ENCODE data around the gene TAF1D. TPM values are rescaled to one million over a fixed set of nuclear protein-coding genes. Genes with fewer than 3 reads are reported as not detected.

Gene TAF1D
- total and polyA plus RNA-seq, 2 donors (not counting 3 experiments of a cell fraction or from before 2014, with no cell fraction given): 60.7 to 181 TPM

GRCh38 chr11:93727985-93728791, 13.1 kb downstream of the TAF1D start:
- Histone ChIP-seq H3K4me2 (ENCODE audit: insufficient read depth, low read length) (no peak overlapping the region), H3K36me3 (ENCODE audit: control insufficient read depth in 2 of 2, extremely low read depth in 1 of 2, insufficient read depth in 2 of 2, low read length in 2 of 2) (peaks cover 16 to 58% of the 10 kb centered on the region in 2 experiments), H3K27ac (ENCODE audit: insufficient read depth, low read depth, low read length) (no peak overlapping the region), H3K9me1 (replicated peaks; ENCODE audit: control insufficient read depth, extremely low read depth, insufficient read depth, low read length) (no peaks in the 10 kb centered on the region), H3K27me3 (ENCODE audit: control insufficient read depth in 2 of 2, insufficient read depth in 2 of 2, low read length in 2 of 2) (no peaks in the 10 kb centered on the region), H3K4me3 (replicated peaks in 1 of 3; ENCODE audit: insufficient read depth in 1 of 3, low read depth in 1 of 3, low read length in 3 of 3) (no peak overlapping the region), H3K79me2 (ENCODE audit: control insufficient read depth, insufficient read depth, low read length) (peaks cover 7% of the 10 kb centered on the region), H4K20me1 (replicated peaks; ENCODE audit: control insufficient read depth, extremely low read depth, insufficient read depth, low read length) (no peaks in the 10 kb centered on the region), H3K9me3 (replicated peaks; ENCODE audit: control insufficient read depth, insufficient read depth, low read length) (no peaks in the 10 kb centered on the region), H2AFZ (ENCODE audit: low read depth, low read length) (no peak overlapping the region), H3K4me1 (ENCODE audit: control insufficient read depth, extremely low read depth, insufficient read depth, low read length) (no peaks in the 10 kb centered on the region), H3K9ac (replicated peaks; ENCODE audit: extremely low read depth, insufficient read depth, low read length) (no peak overlapping the region)
- dilution Hi-C loops (cut with MboI; ENCODE audit: extremely low pct_ligation_motif_present, low sequenced_read_pairs) (no loop called here), intact Hi-C loops (cut with micrococcal nuclease) (no loop called here)
- no peak for DNase-seq (ENCODE audit: low read depth, low spot score)
- CTCF ChIA-PET: no interaction called here
- no TSS peak for BruUV-seq (replicated peaks)
- FAIRE-seq: no peak
- POLR2A ChIA-PET: interaction anchor here (1.2 to 2.3 kb wide), 2 partner anchors 8 to 13 kb away, joined by 5 to 6 read pairs; partner anchors contain the start of genes C11orf54 and TAF1D
- TF ChIP-seq POLR2A (IDR thresholded peaks at IDR 0.05; ENCODE audit: low read depth, low read length) (peak; percentile 28), CTCF (IDR thresholded peaks at IDR 0.05; ENCODE audit: extremely low read depth in 1 of 2, insufficient read depth in 1 of 2, low read depth in 1 of 2, low read length in 2 of 2) (no peak)

DNA sequence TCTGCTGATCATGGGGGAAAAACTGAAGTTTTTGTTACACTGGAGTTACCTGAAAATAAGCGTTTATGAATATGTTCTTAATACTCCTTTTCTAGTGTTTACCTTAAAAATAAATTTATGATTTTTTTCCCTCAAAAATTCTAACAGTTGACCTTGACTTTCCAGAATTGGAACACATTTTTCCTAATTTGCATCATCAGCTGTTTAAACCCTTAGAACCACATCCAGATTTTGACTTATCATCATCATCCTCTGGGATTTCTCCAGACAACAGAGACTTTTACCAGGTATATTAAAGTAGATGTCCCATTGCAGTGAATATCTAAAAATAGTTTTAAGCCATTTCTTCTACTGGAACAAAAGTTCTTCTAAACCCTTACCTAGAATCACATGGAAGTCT, 17.2 kb downstream of the TAF1D start:
- dilution Hi-C loops (cut with MboI; ENCODE audit: extremely low pct_ligation_motif_present, low sequenced_read_pairs) (no loop called here), intact Hi-C loops (cut with micrococcal nuclease) (no loop called here)
- POLR2A ChIA-PET: no interaction called here
- CTCF ChIA-PET: no interaction called here
- H3K27ac ChIP-seq (ENCODE audit: insufficient read depth, low read depth, low read length): no peak overlapping the region
- no peaks in the 10 kb centered on the region for H3K4me1 ChIP-seq (ENCODE audit: control insufficient read depth, extremely low read depth, insufficient read depth, low read length)
- H3K27me3 ChIP-seq (ENCODE audit: control insufficient read depth in 2 of 2, insufficient read depth in 2 of 2, low read length in 2 of 2): no peaks in the 10 kb centered on the region
- H3K36me3 ChIP-seq (ENCODE audit: control insufficient read depth in 2 of 2, extremely low read depth in 1 of 2, insufficient read depth in 2 of 2, low read length in 2 of 2): peaks cover 3 to 22% of the 10 kb centered on the region in 2 experiments
- no peak for TF ChIP-seq FOS (IDR thresholded peaks at IDR 0.05; ENCODE audit: borderline replicate concordance, insufficient read depth, low read length)
- TF ChIP-seq GATA2 (IDR thresholded peaks at IDR 0.05; ENCODE audit: insufficient read depth, insufficient read length, low read depth, low read length): no peak
- no peak for TF ChIP-seq POLR2AphosphoS5 (IDR thresholded peaks at IDR 0.05; ENCODE audit: insufficient read depth, low read depth, low read length)
- TF ChIP-seq MAX (IDR thresholded peaks at IDR 0.05; ENCODE audit: insufficient read depth, insufficient read length): no peak
- TF ChIP-seq POLR2A (IDR thresholded peaks at IDR 0.05; ENCODE audit: low read depth, low read length): no peak
- TF ChIP-seq CTCF (IDR thresholded peaks at IDR 0.05; ENCODE audit: extremely low read depth in 1 of 2, insufficient read depth in 1 of 2, low read depth in 1 of 2, low read length in 2 of 2): no peak
- TF ChIP-seq MYC (IDR thresholded peaks at IDR 0.05; ENCODE audit: low read depth, low read length): no peak
- TF ChIP-seq EZH2 (IDR thresholded peaks at IDR 0.05; ENCODE audit: borderline replicate concordance, low read depth, low read length, severe bottlenecking): no peak
- TF ChIP-seq JUN (IDR thresholded peaks at IDR 0.05; ENCODE audit: borderline replicate concordance, insufficient read depth, insufficient read length, low read depth): no peak
- no TSS peak for BruUV-seq (replicated peaks)
- H3K4me3 ChIP-seq (replicated peaks in 1 of 3; ENCODE audit: insufficient read depth in 1 of 3, low read depth in 1 of 3, low read length in 3 of 3): no peak overlapping the region
- FAIRE-seq (no peak), DNase-seq (ENCODE audit: low read depth, low spot score) (no peak)
- no peaks in the 10 kb centered on the region for H3K79me2 ChIP-seq (ENCODE audit: control insufficient read depth, insufficient read depth, low read length)
- H4K20me1 ChIP-seq (replicated peaks; ENCODE audit: control insufficient read depth, extremely low read depth, insufficient read depth, low read length): no peaks in the 10 kb centered on the region
- no peak overlapping the region for H3K9ac ChIP-seq (replicated peaks; ENCODE audit: extremely low read depth, insufficient read depth, low read length)
- no peaks in the 10 kb centered on the region for H3K9me1 ChIP-seq (replicated peaks; ENCODE audit: control insufficient read depth, extremely low read depth, insufficient read depth, low read length)
- H2AFZ ChIP-seq (ENCODE audit: low read depth, low read length): no peak overlapping the region
- no peaks in the 10 kb centered on the region for H3K9me3 ChIP-seq (replicated peaks; ENCODE audit: control insufficient read depth, insufficient read depth, low read length)
- no peak overlapping the region for H3K4me2 ChIP-seq (ENCODE audit: insufficient read depth, low read length)
